Mucosa of stomach (tissue), 1 donor: ENCODE data around the gene MAP2K1.

Experiments used
- H3K27me3 ChIP-seq: one replicate; pipeline ENCODE4 v1.7.0; 2013; ENCODE audit warnings: mild to moderate bottlenecking, low read length; ENCODE audit not compliant: control insufficient read depth, insufficient read depth
- H3K36me3 ChIP-seq: one replicate; pipeline ENCODE4 v1.7.0; 2013; ENCODE audit warnings: low read length; ENCODE audit not compliant: control insufficient read depth, insufficient read depth
- H3K4me1 ChIP-seq: one replicate; pipeline ENCODE4 v1.7.0; 2013; ENCODE audit warnings: mild to moderate bottlenecking, low read length; ENCODE audit not compliant: control insufficient read depth, insufficient read depth
- H3K4me3 ChIP-seq: one replicate; pipeline ENCODE4 v1.7.0; 2013; ENCODE audit warnings: low read length
- H3K9ac ChIP-seq: one replicate; pipeline ENCODE4 v1.7.0; 2013; ENCODE audit warnings: mild to moderate bottlenecking, low read length, moderate library complexity
- H3K9me3 ChIP-seq: one replicate; pipeline ENCODE4 v1.7.0; 2013; ENCODE audit warnings: mild to moderate bottlenecking, low read length, moderate library complexity; ENCODE audit not compliant: control insufficient read depth
- donor health status: Pancreatic carcinoma.

MAP2K1 gene

DNA sequence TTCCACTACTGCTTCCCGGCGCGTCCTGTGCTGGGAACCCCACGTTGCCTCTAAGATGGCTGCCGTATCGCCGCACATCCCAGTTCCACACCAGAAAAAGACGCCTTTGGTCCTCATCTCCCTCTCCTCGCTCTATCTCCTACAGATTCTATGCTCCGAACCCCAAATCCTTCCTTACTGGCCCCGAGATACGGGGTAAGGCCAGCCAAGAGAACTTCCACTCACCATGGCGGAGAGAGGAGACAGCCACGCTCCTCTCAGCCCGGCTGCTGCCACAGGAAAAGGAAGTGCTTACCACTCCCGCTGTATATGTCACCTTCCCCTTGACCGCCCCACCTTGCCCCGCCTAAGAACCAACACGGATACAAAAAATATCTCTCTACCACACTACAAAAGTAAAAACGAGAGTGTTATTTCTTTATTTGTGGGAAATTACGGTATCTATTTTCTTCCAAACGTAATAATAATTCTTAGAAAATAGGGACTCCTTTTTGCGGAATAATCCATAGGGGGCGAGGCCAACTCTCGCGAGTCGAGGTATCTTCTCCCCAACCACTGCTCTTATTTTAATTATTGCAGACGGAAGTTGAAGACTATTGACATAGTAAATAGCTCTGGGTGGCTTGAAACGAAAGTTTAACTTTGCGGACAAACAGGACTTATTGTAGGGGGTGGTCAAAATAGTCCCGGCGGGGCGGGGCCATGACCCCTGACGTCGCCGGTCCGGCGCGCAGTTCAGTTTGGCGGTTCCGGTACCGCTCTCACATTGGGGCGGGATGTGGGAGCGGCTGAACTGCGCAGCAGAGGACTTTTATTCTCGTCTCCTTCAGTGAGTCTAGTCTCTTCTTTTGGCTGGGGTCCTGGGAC lies 118.1 kb downstream of the MAP2K1 start, which contains the start of the genes RPL4 and ZWILCH:
Gene RPL4, minus strand, starts transcription at position 293 of the 867 bp plus-strand sequence. Its CDS starts 65 bp downstream, at position 228.
Gene ZWILCH, plus strand, starts transcription at position 764 of the 867 bp plus-strand sequence. Its CDS starts 13 bp downstream, at position 777.
- no peaks in the 10 kb centered on the region for H3K9me3 ChIP-seq
- H3K4me3 ChIP-seq: peak within 1 kb of the TSS; percentile 89
- peaks cover 13% of the 10 kb centered on the region for H3K36me3 ChIP-seq
- no peaks in the 10 kb centered on the region for H3K27me3 ChIP-seq
- H3K4me1 ChIP-seq: peaks cover 11% of the 10 kb centered on the region
- H3K9ac ChIP-seq: peak within 1 kb of the TSS; percentile 90

DNA sequence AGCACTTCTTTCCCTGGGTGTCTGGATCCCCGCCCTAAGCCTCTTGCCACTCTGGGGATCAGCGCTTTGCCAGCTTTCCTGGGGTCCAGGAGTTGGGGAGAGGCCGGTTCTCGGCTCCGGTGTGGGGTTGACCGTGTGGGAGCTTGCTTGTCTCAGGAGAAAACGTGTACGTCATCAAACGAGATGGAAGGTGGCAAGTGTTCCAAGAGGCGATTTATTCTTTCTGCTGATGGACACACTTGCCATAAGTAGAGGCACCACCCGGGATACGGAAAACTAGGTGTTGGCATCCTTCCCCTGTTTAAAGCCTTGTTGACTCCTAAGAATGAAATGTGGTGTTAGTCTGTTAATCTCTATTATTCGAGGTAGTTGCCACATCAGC lies 118.7 kb downstream of the MAP2K1 start:
- Histone ChIP-seq H3K36me3 (peaks cover 8% of the 10 kb centered on the region), H3K4me3 (peak overlapping the region; percentile 89), H3K27me3 (no peaks in the 10 kb centered on the region), H3K9ac (peak overlapping the region; percentile 90), H3K9me3 (no peaks in the 10 kb centered on the region), H3K4me1 (peaks cover 11% of the 10 kb centered on the region)

GRCh38 chr15:66505818-66506217 lies 119.1 kb downstream of the MAP2K1 start:
- Histone ChIP-seq H3K4me3 (peak overlapping the region; percentile 89), H3K9ac (peak overlapping the region; percentile 90), H3K27me3 (no peaks in the 10 kb centered on the region), H3K9me3 (no peaks in the 10 kb centered on the region), H3K36me3 (peaks cover 6% of the 10 kb centered on the region), H3K4me1 (peaks cover 11% of the 10 kb centered on the region)

DNA sequence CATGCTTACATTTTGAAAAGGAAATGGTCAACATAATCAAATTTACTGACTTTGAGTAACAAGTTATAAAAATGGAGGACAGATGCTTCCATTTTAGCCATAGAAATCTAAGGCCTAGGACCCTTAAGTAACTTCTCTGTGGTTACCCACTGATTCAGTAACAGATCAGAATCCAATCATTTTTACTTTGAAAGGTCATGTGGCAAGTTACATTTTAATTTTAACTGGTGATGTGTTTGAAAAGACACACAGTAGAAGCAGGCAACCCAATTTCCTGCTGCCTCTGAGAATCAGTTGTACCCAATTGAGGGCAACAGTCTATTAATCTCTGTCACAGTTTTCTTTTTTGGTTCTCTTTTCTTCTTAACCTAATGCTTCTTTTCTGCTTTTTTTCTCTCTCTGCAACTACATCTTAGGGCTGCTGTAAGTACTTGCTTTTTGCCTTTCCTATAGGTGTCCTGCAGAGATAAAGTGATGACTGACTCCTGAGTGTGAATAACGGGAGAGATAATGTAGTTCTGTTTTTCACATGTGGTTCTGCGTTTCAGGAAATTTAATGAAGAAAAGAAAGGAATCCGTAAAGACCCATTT lies 121.7 kb downstream of the MAP2K1 start:
- no peaks in the 10 kb centered on the region for H3K36me3 ChIP-seq
- H3K9ac ChIP-seq: no peak overlapping the region
- peaks cover 4% of the 10 kb centered on the region for H3K4me1 ChIP-seq
- no peak overlapping the region for H3K4me3 ChIP-seq
- H3K27me3 ChIP-seq: no peaks in the 10 kb centered on the region
- H3K9me3 ChIP-seq: no peaks in the 10 kb centered on the region

DNA sequence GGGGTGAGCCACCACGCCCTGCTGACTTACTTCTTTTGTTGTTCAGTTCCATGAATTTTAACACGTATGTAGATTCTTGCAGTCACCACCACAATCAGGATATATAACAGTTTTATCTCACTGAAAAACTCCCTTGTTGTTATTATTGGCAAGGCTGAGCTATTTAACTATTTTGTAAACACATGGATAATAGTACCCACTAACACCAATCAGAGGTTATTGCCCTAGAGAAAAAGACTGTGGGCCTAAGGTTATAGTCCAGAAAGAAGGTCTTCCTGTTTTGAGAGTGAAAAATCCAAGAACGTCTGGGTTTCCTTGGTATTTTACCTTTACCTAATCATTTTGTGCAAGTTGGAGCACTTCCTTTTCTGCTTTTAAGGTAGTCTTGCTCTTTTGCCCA lies 127.9 kb downstream of the MAP2K1 start:
- no peak overlapping the region for H3K4me3 ChIP-seq
- no peaks in the 10 kb centered on the region for H3K4me1 ChIP-seq
- H3K9ac ChIP-seq: no peak overlapping the region
- H3K9me3 ChIP-seq: no peaks in the 10 kb centered on the region
- H3K36me3 ChIP-seq: no peaks in the 10 kb centered on the region
- no peaks in the 10 kb centered on the region for H3K27me3 ChIP-seq

DNA sequence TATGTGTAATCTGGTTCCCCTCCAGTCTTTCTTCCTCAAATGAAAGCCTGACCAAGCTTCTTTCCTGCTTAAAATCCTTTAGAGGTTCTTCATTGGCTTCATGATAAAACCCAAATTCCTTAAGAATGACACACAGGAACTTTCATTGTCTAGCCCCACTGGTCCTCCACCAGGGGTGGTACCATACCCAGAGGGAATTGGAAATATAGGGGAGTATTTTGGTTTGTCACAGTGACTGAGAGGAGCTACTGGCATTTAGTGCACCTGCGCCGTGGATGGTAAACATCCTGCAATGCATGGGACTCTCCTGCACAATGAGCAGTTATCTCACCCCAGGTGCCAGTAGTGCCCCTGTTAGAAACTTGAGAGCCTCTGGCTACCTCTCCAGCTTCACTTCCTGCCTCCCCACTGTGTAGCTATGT lies 129.2 kb downstream of the MAP2K1 start:
- Histone ChIP-seq H3K4me3 (no peak overlapping the region), H3K4me1 (no peaks in the 10 kb centered on the region), H3K27me3 (no peaks in the 10 kb centered on the region), H3K9ac (no peak overlapping the region), H3K9me3 (no peaks in the 10 kb centered on the region), H3K36me3 (no peaks in the 10 kb centered on the region)

DNA sequence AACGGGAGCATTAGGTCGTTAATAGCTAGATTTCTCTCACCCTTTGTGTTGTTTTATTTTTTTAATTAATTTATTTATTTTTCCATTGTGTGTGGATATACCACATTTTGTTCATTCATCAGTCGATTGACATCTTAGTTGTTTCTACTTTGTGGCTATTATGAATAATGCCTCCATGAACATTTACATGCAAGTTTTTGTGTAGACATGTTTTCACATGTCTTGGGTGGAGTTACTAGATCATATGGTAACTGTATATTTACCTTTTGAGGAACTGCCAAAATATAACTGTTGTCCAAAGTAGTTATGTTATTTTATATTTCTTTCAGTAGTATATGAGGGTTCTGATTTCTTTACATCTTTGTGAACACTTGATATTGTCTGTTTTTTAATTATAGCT lies 137.2 kb downstream of the MAP2K1 start:
- Histone ChIP-seq H3K36me3 (no peaks in the 10 kb centered on the region), H3K9me3 (no peaks in the 10 kb centered on the region), H3K4me3 (no peak overlapping the region), H3K9ac (no peak overlapping the region), H3K4me1 (no peaks in the 10 kb centered on the region), H3K27me3 (no peaks in the 10 kb centered on the region)

DNA sequence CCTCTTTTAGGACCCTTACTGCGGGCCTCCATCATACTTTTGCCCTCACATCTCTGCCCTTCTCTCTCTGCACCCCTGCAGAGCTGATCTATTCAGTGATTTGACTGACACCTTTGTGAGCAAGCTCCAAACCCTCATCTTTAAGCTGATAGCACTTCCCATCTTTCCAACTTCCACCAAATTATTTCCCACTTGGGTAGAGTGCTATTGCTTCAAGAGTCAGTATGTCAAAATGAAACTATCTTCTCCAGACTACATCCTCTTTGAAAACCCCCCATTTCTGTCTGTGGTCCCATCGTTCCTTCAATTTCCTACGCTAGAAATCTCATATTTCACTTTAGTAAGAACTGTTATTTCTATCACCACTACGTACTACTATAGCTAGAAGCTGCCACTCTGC lies 138.1 kb downstream of the MAP2K1 start:
- no peaks in the 10 kb centered on the region for H3K27me3 ChIP-seq
- H3K4me1 ChIP-seq: no peaks in the 10 kb centered on the region
- H3K9ac ChIP-seq: no peak overlapping the region
- no peaks in the 10 kb centered on the region for H3K36me3 ChIP-seq
- no peak overlapping the region for H3K4me3 ChIP-seq
- H3K9me3 ChIP-seq: no peaks in the 10 kb centered on the region

DNA sequence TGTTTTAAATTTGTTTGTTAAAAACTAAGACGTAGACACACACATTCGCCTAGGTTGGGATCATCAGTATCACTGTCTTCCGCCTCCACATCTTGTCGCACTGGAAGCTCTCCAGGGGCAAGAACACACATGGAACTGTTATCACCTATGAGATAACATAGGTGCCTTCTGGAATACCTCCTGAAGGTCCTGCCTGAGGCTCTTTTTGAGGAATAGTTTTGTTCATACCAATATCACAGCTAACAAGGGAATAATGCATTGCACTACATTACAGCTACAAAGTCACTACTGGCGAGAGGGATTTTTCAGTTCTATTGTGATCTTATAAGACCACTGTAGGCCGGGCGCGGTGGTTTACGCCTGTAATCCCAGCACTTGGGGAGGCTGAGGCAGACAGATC lies 148.3 kb downstream of the MAP2K1 start:
- no peaks in the 10 kb centered on the region for H3K36me3 ChIP-seq
- no peaks in the 10 kb centered on the region for H3K27me3 ChIP-seq
- no peaks in the 10 kb centered on the region for H3K9me3 ChIP-seq
- H3K4me3 ChIP-seq: no peak overlapping the region
- H3K4me1 ChIP-seq: no peaks in the 10 kb centered on the region
- no peak overlapping the region for H3K9ac ChIP-seq
